Dermis lymphatic vessel endothelial cell (primary cell): ENCODE measurements around the gene M6PR. TPM values are rescaled to one million over a fixed set of nuclear protein-coding genes. Genes with fewer than 3 reads are reported as not detected.

Source experiments
- total RNA-seq: library from RNA; depleted of rRNA; stranded (reverse); fragments of >200 nt; gene quantifications from 2 replicates; pipeline ENCODE4 v1.2.1, GENCODE V29; 2014

The M6PR gene
- total RNA-seq: 220 and 236 TPM in 2 replicates

DNA sequence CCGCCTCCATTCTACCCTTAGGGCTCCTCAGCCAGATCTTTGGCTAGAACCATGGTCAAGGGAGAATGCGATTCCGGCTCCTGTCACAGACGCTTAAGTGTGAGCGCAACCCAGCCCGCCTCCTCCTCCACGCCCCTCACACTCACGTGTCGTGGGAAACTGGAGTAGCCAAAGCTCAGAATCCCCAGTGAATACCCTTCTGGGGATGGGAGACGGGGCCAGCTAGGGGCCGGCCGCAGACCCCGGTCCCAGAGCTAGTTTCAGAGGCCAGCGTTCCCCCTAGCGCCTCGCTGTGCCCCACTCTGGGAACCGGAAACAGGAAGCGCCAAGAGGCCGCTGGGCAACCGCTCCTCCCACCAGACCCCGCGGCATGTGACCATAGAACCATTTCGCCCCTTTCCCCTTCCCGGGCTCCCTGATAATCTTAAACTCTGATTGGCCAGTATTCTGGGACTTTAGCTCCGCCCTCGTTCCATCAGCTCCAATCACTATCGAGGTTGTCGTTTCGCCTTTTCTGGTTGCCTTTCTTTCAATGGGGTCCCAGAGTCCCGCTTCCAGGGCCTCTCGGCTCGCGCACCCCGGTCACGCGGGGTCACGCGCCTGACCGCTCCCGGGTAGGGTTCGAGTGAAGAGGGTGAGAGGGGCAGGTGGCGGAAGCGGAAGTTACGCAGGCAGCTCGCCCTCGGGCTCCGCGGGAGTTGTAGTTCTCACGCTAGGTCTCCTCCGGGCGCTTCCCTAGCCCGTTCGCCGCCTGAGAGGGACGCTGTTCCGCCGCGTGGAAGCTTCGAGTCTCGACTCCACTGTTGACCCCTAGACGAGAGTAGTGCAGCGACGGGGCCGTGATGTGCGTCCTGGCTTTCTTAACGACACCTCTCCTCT is at the start of gene M6PR:
M6PR (minus strand) TSS at position 304 of the 879 bp plus-strand sequence. CDS start 3,241 bp downstream, outside the sequence.

DNA sequence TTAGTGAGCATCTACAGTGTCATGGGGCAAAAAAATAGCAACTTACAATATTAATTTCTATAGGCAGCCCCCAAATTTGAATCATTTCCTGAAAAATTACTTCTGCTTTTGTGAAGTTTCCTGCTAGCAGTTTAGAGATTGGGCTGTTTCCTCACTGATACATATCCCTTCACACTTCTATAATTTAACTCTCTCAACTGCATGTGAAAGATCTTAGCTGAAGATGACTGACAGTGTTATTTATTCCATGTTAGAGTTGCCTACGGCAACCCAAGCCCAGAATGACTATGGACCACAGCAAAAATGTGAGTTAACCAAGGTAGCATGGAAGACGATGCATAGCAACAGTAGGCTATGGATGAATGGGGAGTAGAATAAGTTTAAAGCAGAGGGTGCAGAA is 40.0 kb upstream of the M6PR start, which contains the start of gene KLRG1:
KLRG1 (plus strand) TSS at position 134 of the 400 bp plus-strand sequence; CDS start at position 224, 90 bp downstream.

DNA sequence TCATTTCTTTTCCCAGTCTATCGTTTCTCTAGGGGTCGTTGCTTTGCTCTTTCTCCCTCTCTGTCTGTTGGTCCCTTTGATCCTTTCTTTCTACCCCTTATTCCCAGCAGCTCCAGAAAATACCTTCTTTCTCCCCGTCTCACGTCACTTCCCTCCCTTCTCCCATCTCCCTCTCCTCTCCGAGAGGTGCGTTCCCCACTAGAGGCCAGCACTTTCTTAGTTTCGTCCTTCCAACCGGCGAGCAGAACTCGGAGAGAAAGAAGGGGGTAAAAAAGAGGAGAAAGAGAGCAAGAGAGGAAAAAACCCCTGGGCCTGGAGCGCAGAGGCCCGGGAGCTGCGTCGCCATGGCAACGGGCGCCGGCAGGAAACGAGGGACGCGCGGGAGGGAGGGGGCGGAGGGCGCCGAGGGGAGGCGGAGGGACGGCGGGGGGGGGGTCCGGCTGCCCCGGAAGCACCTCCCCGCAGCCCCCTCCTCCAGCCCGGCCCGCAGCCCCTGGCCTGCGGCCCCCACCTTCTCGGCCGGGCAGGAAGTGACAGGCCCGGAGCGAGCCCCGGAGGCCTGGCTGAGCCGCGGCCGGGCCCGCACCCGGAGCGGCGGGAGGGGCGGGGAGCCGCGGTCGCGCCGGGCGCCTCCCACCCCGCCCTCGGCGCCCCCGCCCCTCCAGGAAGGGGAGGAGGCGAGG is 35.3 kb downstream of the M6PR start, which contains the start of gene PHC1:
PHC1 (plus strand) TSS at position 477 of the 683 bp plus-strand sequence. CDS start 3,169 bp downstream, outside the sequence.

Other genes with a start within 250 kb of the M6PR start
- gene A2ML1, start 127.0 kb downstream of the M6PR start, total RNA-seq: not detected in 2 replicates
- gene PHC1, start 35.1 kb downstream of the M6PR start, total RNA-seq: 8.9 and 9.7 TPM in 2 replicates
- 0.22 and 0.77 TPM in 2 replicates for gene KLRG1, start 39.9 kb upstream of the M6PR start, total RNA-seq
- gene A2M, start 166.3 kb upstream of the M6PR start, total RNA-seq: 59.6 and 71.5 TPM in 2 replicates